ENCODE measurements around the gene SETD6. TPM values are rescaled to one million over a fixed set of nuclear protein-coding genes. Genes with fewer than 3 reads are reported as not detected.

The SETD6 gene
- total RNA-seq: 7.6 and 11.4 TPM in 2 replicates

GRCh38 chr16:58515125-58515870 lies at the start of gene SETD6:
TSS of gene SETD6 (plus strand) at chr16:58515517. CDS start at chr16:58515538, 21 bp downstream.

GRCh38 chr16:58499615-58500351 lies 15.5 kb upstream of the SETD6 start, which contains the start of gene NDRG4:
TSS of gene NDRG4 (plus strand) at chr16:58500143. CDS start at chr16:58500249, 106 bp downstream.

Small RNA genes lying within 50 kb of the gene (small RNA-seq; reads per million reads assigned to genes)
- gene RNU6-103P (not detected), gene SNORA46 (541 reads per million, percentile 99 among the genes with 10 or more reads in this experiment), gene SNORA50A (not detected)

Other genes with a start within 250 kb of the SETD6 start
- gene PRSS54, start 220.5 kb upstream of the SETD6 start, total RNA-seq: not detected in 2 replicates
- 13.1 and 18.7 TPM in 2 replicates for gene GINS3, start 123.0 kb upstream of the SETD6 start, total RNA-seq
- gene NDRG4, start 15.4 kb upstream of the SETD6 start, total RNA-seq: 63.3 and 127 TPM in 2 replicates
- gene CNOT1, start 114.3 kb downstream of the SETD6 start, total RNA-seq: 147 and 168 TPM in 2 replicates
- 34.9 and 38.8 TPM in 2 replicates for gene SLC38A7, start 169.3 kb downstream of the SETD6 start, total RNA-seq
- gene GOT2, start 218.8 kb downstream of the SETD6 start, total RNA-seq: 67.9 and 69.4 TPM in 2 replicates